Keratinocyte (primary cell): Measurements from ENCODE around the gene PCID2.

Experiments
- EZH2 ChIP-seq: IDR thresholded peaks from one replicate; pipeline ENCODE4 v1.6.1; 2012; ENCODE audit warnings: inconsistent platforms, mild to moderate bottlenecking, low read length, moderate library complexity
- TF ChIP-seq, protein P1 (sequence below), 3 experiments: IDR thresholded peaks in 1 of 3; conservative IDR thresholded peaks in 1 of 3; optimal IDR thresholded peaks in 1 of 3; 2 replicates in 2 of 3; 3 replicates in 1 of 3; pipeline versions ENCODE3 to v1.5.1; 2011; ENCODE audit warnings: low read length in 3 of 3, mild to moderate bottlenecking in 3 of 3, moderate library complexity in 2 of 3, control low read depth in 1 of 3, inconsistent platforms in 1 of 3; ENCODE audit not compliant: insufficient read depth in 2 of 3; ENCODE audit errors: extremely low read depth in 1 of 3

DNA sequence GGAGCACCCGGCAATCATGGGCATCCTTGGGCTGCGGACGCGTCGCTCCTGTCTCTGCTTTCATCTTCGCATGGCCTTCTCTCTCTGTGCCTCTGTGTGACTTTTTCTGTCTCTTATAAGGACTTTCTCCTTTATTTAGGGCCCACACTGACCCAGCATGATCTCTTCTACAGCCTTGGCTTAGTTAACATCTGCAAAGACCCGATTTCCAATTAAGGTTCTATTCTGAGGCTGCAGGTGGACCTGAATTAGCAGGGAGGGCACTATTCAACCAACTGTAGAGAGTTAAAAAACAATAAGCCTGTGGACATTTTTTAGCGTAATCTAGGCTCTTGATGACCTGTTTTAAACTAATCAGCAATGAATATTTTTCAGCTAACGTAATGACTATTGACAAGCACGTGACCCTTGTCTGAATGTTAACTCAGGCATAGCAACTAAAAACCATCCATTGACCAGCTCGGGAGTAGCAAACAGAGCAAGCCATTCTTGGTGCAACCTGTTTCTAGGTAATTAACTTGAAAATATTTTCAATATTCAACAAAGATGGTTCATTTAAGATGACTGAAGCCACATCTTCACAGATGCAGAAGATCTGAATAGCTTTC, 70.7 kb downstream of the PCID2 start:
- no peak for TF ChIP-seq EZH2
- TF ChIP-seq, protein P1, sequence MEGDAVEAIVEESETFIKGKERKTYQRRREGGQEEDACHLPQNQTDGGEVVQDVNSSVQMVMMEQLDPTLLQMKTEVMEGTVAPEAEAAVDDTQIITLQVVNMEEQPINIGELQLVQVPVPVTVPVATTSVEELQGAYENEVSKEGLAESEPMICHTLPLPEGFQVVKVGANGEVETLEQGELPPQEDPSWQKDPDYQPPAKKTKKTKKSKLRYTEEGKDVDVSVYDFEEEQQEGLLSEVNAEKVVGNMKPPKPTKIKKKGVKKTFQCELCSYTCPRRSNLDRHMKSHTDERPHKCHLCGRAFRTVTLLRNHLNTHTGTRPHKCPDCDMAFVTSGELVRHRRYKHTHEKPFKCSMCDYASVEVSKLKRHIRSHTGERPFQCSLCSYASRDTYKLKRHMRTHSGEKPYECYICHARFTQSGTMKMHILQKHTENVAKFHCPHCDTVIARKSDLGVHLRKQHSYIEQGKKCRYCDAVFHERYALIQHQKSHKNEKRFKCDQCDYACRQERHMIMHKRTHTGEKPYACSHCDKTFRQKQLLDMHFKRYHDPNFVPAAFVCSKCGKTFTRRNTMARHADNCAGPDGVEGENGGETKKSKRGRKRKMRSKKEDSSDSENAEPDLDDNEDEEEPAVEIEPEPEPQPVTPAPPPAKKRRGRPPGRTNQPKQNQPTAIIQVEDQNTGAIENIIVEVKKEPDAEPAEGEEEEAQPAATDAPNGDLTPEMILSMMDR (optimal IDR thresholded peaks at IDR 0.05 in 1 of 3, IDR thresholded peaks at IDR 0.05 in 1 of 3, conservative IDR thresholded peaks at IDR 0.05 in 1 of 3; ENCODE audit: extremely low read depth in 1 of 3, insufficient read depth in 2 of 3, low read length in 3 of 3) = no peak
